GM19463 (cell line): ENCODE data around the gene PI4KA.
"Not testable (repeated sequence)": the region's sequence is repeated elsewhere in the genome, so short reads cannot be mapped to it uniquely, and the experiment has no call there.

Source experiments
- ATAC-seq: cut with Tn5 transposase; IDR thresholded peaks from one replicate; pipeline ENCODE4 v1.9.1; 2021; ENCODE audit warnings: mild to moderate bottlenecking, moderate library complexity; ENCODE audit not compliant: unreplicated experiment

Gene PI4KA

DNA sequence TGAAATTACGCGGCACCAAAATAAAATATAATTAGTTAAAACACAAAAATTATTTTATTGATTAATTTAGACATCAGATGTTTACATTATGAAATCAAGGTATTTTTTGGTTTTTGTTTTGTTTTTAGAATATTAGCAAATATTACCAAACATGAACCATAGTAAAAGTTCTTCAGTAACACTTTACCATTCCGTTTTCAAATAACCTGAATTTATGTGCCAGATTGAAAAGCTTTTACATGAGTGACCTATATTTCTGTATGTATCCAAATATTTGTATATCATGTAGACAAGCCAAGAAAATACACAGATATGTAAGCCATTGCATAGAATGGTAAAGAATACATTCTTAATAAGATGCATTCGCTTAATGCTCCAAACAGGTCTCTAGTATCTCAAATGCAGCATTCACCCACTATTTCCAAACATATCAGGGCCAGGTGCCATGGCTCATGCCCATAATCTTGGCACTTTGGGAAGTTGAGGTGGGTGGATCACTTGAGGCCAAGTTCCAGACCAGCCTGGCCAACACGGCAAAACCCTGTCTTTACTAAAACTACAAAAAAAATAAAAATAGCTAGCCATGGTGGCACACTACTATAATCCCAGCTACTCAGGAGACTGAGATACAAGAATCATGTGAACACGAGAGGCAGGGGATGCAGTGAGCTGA lies 187.1 kb downstream of the PI4KA start:
- no peak for ATAC-seq

DNA sequence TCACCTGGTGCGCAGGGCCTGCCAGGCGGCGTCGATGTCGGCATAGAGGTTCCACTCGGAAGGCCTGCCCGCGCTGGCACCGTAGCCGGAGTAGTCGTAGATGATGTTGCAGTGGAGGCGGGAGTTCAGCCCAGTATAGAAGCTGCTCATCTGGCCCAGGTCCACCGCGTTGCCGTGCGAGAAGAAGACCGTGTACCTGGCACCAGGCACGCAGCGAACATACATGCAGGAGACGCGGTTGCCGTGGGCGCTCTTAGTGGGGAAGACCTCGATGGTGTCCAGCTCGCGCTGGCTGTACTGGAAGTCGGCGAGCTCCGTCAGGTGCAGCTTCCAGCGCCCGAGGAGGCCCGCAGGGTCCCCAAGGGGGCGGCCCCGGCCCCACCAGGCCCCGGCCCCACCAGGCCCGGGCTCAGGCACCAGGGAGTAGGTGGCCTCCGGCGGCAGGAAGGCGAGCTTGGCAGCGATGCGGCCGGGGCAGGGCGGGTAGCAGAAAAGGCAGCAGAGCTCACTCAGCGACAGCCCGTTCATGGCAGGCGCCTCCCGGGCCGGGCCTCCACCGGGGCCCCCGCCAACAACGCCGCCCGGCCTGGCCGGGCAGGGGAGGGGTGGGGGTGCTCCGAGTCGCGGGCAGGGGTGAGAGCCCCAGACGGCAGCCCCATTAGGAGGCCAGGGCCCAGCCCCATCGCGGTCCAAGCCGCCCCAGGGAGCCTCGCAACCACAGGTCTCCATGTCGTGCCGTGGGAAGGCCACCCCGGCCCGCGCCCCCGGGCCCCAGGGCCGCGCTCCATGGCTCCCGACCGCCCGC lies 188.0 kb downstream of the PI4KA start:
- ATAC-seq = not testable (repeated sequence)

DNA sequence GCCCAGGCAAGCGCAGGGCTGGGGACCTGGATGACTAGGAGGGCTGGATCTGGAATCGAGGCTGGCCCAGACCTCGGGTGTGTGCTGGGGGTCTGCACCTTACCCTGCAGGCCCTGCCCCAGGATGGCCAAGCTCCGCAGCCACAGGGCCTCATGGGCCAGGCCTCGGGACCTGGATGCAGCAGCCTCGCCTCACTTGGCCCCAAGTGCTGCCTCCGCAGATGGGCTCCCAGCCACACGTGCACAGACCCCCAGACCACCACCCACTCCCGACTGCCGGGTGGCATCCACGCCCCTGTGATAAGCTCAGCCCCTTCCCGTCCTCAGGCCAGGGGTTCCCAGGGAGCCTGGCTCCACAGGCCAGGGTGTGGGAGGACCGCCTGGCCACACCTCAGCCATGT lies 188.7 kb downstream of the PI4KA start:
- not testable (repeated sequence) for ATAC-seq

DNA sequence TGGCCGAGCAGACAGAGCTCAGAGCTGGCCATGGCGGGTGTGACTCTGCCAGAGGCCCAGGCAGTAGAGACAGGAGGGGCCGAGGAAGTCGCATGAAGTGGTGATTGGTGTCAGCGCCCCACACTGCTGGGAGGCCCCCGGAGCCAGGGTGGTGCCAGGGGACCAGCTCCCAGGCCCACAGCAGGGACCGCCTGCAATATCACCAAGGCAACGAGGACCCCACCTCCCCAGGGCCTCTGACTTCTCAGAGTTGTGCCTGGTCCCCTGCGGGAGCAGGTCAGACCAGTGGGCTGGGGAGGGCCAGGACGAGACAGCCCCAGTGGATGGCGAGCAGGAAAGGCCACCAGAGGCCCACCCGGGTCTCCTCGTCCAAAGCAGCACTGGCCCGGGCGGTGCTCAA lies 189.1 kb downstream of the PI4KA start:
- not testable (repeated sequence) for ATAC-seq

DNA sequence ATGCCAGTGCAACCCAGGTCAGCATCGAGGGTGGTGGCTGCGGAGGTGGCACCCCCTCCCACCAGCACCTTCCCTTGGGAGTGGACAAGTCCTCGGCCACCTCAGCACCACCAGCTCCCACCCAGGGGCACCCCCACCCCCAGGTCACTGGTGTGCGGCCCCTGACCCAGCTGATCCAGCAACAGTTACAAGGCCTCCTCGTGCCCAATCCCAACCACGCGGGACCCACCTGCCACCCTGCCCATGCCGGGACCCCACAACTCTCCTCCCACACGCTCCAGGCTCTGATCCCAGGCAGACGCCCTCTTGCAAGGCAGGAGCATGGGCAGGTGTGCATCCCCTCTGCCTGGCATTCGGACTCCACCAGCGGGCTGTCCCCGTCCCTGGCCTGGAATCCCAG lies 189.8 kb downstream of the PI4KA start:
- not testable (repeated sequence) for ATAC-seq

DNA sequence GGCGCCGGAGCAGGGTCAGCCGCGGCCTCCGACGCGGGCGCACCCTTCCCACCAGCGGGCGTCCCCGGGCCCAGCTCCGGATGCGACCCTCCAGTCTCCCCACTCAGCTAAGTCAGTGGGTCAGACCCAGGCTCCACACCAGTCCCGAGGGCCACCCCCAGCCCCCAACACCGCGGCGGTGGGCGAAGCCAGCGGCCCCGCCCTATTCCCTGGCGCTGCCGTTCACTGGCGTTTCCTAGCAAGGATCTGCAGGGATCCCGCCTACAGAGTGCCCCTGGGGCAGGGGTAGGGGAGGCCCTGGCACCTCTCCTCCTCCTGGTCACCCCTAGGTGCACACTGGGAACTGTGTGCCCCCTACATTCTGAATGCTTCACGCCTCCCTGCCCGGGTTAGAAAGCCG lies 190.4 kb downstream of the PI4KA start:
- ATAC-seq = not testable (repeated sequence)

DNA sequence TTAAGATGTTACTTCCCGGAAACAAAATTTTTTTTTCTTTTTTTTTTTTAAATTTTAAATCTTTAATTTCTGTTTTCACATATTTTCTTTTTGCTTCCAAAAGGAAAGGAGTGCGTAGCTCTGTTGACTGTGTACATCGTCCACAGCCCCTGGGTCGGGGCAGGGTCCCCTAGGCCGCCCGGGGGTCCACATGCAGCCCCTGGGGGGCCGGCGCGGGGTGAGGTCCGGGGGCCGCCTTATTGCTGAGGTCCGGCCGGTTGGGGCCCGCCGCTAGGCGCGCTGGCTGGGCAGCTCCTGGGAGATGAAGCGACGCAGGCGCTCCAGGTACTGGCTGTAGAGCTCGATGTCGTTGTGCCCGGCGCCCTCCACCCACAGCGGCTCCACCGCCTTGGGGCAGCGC lies 191.1 kb downstream of the PI4KA start:
- ATAC-seq = not testable (repeated sequence)

DNA sequence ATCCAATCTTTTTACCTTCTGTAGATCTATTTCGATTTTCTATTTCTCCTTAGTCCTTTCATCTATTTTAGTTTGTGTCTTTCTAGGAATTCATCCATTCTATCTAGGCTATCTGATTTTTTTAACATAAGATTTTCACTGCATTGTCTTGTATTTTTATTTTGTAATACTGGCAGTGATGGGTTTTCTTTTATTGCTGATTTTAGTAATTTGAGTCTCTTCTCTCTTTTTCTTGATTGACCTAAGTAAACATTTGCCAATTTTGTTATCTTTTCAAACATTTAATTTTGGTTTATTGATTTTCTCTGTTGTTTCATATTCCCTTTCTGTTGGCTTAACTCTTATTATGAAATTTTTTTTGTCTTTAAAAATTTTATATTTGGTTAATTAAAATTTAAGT lies 192.1 kb downstream of the PI4KA start:
- ATAC-seq = no peak

DNA sequence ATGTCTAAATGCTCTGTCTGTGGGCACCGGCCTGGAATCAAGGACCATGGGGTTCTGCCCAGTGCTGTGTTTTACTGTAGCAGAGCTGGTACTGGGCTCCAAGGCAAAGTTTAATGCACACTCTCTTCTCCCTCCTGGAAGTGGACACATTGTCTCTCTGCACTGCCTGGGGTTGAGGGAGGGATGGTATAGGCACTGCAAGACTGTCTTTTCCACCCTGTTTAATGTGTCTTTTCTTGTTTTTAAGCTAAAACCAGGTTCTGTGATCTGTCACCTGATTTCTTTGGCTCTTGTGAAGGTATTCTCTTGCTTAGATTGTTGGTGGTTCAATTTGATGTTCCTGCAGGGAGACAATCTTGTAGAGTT lies 194.0 kb downstream of the PI4KA start:
- ATAC-seq = no peak

DNA sequence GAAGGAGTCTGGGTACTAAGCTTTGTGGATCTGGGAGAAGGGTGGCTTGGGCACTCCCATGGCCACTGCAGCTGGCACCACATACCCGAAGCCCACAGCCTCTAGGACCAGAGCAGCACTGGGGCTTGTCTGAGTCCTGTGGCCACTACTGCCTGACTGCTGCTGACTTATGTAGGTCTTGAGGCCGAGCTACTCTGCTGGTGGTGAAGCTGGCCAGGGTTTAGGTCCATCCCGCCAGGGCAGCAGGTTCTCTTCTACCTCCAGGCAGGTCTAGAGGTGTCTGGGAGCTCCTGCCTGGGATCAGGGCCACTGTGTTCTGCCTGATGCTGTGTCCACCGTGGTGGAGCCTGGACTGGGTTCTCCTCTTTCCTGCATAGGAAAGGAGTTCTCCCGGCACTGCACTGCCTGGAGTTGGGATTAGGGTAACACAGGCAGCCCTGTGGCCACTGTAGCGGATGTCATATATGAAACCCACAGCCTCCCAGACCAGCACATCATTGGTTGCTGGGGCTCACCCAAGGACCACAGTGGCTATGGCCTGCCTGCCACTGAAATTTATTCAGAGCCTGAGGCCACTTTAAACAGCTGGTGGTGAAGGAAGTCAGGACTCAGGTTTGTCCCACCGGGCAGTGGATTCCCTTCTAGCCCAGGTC lies 194.5 kb downstream of the PI4KA start:
- no peak for ATAC-seq

DNA sequence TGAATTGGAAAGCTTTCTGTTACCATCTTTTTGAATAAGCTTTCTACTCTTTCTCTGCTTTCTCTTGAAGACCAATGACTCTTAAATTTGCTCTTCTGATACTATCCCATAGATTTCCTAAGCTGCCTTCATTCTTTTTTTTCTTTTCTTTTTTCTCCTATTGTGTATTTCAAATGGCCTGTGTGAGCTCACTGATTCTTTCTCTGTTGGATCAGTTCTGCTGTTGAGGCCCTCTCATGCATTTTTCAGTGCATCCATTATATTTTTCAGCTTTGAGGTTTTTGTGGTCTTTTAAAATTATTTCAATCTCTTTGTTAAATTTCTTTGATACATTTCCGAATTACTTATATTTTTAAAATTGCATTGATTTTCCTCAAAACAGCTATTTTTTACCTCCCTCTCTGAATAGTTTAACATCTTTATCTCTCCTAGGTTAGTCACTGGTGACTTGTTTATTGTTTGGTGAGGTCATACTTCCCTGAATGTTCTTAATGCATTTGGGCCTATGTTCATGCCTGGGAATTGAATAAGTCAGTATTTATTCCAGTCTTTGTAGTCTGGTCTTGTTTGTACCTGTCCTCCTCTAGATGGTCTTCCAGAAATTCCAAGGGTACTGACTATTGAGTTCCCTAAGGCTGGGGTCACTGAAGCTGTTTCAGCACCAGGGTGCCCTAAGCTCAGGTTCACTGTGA lies 195.3 kb downstream of the PI4KA start:
- no peak for ATAC-seq

DNA sequence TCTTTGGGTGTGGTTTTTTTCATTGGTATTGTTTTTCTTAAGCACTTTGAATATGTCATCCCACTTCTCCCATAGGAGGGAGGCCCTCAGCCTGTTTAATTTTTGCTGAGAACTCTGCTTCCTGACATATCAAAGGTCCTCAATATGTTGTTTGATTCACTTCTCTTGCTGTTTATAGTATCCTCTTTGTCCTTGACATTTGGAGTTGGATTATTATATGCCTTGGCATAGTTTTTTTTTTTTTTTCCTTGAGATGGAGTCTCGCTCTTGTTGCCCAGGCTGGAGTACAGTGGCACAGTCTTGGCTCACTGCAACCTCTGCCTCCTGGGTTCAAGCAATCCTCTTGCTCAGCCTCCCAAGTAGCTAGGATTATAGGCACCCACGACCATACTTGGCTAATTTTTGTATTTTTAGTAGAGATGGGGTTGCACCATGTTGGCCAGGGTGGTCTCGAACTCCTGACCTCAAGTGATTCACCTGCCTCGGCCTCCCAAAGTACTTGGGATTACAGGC lies 196.0 kb downstream of the PI4KA start:
- ATAC-seq = not testable (repeated sequence)

DNA sequence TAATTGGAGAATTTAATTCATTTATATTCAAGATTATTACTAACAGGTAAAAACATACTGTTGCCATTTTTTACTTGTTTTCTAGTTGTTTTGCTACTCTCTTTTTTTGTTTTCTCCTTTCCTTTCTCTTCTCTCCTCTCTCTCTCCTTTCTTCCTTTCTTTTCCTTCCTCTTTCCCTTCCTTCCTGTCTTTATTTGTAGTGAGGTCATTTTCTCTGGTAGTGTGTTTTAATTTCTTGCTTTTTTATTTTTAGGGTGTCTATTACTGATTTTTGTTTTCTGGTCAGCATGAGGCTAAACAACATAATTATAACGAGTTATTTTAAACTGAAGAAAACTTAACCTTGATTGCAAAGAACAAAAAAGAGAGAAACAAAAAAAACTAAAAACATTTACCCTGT lies 197.1 kb downstream of the PI4KA start:
- ATAC-seq = no peak

DNA sequence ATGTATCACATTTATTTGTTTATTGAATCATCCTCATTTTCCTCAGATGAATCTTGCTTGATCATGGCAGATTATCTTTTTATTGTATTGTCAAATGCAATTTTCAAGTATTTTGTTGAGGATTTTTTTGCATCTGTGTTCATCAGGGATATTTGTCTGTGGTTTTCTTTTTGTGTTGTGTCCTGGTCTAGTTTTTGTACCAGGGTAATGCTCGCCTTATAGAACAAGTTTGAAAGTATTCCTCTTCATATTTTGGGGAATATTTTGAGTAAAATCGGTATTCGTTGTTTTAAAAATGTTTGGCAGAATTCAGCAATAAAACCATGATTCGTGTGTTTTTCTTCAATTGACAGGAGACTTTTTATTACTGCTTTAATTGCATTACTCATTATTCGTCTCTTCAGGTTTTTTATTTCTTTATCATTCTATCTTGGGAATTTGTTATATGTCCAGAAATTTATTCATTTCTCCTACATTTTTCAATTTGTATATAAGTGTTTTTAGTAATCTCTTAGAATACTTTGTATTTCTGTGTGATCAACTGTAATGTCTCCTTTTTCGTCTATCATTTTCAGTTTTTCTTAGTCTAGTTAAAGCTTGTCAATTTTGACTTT lies 198.1 kb downstream of the PI4KA start:
- ATAC-seq = no peak

DNA sequence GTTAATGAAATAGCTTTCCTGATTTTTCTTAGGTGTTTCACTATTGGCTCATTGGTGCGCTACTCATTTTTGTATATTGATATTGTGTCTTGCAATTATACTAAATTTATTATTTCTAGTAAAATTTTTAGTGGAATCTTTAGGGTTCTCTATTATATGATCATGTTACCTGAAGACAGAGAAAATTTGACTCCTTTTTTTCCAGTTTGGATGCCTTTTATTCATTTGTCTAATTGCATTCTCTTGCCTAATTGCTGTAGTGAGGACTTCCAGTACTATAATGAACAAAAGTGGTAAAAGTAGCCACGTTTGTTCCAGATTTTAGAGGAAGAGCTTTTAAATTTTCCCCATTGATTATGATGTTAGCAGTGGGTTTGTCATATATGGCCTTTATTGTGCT lies 198.7 kb downstream of the PI4KA start:
- no peak for ATAC-seq

DNA sequence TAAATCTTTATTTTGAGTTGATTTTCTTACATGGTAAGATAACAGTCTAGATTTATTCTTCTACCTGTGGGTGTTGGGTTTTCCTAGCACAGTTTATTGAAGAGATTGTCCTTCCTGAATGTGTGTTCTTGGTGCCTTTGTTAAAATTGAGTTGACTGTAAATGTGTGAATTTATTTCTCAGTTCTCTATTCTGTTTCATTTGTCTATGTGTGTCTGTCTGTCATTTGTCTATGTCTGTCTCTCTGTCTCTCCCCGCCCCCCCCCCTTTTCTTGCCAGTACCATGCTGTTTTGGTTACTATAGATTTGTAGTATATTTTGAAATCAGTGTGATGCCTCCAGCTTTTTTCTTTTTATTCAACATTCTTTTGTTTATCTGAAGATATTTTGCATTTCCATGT lies 199.4 kb downstream of the PI4KA start:
- ATAC-seq = no peak

DNA sequence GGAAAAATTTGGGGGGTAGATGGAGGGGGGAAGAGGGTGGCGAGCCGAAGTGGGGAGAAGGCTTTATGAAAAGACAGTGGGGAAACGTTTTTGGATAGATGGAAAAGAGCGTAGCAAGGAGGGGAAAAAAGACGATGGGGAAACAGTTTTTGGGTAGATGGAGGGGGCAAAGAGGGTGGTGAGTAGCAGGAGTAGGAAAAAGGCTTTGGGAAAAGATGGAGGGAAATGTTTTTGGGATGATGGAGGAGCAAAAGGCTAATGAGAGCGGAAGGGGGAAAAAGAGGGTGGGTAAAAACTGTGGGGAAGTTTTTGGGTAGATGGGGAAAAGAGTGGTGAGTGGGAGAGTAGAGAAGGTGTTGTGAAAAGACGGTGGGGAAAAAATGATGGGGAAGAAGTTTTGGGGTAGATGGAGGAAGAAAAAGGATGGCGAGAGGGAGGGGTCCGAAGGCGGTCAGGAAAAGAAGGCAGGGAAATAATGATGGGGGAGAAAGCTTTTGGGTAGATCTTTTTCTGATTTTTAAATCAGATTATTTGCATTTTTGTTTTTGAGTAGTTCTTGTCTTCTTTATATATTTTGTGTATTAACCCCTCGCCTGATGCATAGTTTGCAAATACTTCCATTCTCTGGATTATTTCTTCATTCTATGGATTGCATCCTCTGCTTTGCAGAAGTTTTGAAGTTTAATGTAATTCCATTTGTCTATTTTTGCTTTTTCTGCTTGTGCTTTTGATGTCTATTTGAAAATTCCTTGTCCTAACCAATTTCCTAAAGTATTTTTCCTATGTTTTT lies 200.0 kb downstream of the PI4KA start:
- no peak for ATAC-seq

DNA sequence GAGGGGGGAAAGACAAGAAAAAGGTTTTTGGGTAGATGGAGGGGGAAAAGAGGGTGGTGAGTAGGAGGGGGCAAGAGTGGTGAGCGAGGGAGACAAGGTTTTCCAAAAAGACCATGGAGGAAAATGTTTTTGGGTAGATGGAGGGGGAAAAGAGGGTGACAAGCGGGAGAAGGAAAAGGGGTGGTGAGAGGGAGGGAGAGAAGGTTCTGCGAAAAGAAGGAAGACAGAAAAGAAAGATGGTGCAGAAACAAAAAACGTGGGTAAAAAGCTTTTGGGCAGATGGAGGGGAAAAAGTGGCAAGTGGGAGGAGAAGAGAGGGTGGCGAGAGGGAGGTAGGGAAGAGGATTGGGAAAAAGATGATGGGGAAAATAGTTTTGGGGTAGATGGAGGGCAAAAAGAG lies 200.6 kb downstream of the PI4KA start:
- no peak for ATAC-seq
